Right lobe of liver (tissue), 6 donors: ENCODE measurements around the gene PTGES3L. TPM values are rescaled to one million over a fixed set of nuclear protein-coding genes. Genes with fewer than 3 reads are reported as not detected.
"Not testable (repeated sequence)": the region's sequence is repeated elsewhere in the genome, so short reads cannot be mapped to it uniquely, and the experiment has no call there.

Source experiments
- ATAC-seq, 4 donors: fragments of 200-7000 bp; cut with Tn5 transposase; one replicate each; pipeline ENCODE4 v1.9.1; 2020; ENCODE audit warnings: mild to moderate bottlenecking in 4 of 4, moderate library complexity in 4 of 4
- DNase-seq, 3 donors: peaks; one replicate each; pipeline ENCODE4 v3.0.0-alpha.2; 2020
- H3K27ac ChIP-seq, 3 donors: fragments of 200-600 bp; one replicate each; pipeline ENCODE4 v1.8.0; 2022
- H3K27me3 ChIP-seq, 2 donors: fragments of 200-600 bp; one replicate each; pipeline ENCODE4 v1.8.0; 2022
- H3K36me3 ChIP-seq, 4 donors: fragments of 200-600 bp; sonication (generic) in 1 of 4; one replicate each; pipeline versions ENCODE4 v1.5.1 to v1.8.0; 2017 to 2022; ENCODE audit warnings: control low read depth in 1 of 4
- H3K4me1 ChIP-seq, 4 donors: fragments of 200-600 bp; sonication (generic) in 1 of 4; one replicate each; pipeline versions ENCODE4 v1.5.1 to v1.8.0; 2017 to 2022; ENCODE audit warnings: control low read depth in 1 of 4
- H3K4me3 ChIP-seq, 3 donors: fragments of 200-600 bp; one replicate each; pipeline ENCODE4 v1.8.0; 2022
- H3K9me3 ChIP-seq, 4 donors: fragments of 200-600 bp; sonication (generic) in 1 of 4; one replicate each; pipeline versions ENCODE4 v1.5.1 to v1.8.0; 2017 to 2022; ENCODE audit warnings: control low read depth in 1 of 4
- POLR2A ChIP-seq: fragments of 450-650 bp; IDR thresholded peaks from one replicate; pipeline ENCODE4 v1.6.1; 2017; ENCODE audit warnings: antibody characterized with exemption, mild to moderate bottlenecking
- WGBS: methylation state at CpG from one replicate; pipeline ENCODE4 v1.1.6; 2018; ENCODE audit warnings: low coverage, low lambda C conversion rate; ENCODE audit not compliant: insufficient coverage; ENCODE audit errors: missing lambda C conversion rate; 5-methylcytosine and 5-hydroxymethylcytosine counted together
- intact Hi-C, 2 donors: fragments of 100-400 bp; cut with DNase I; formaldehyde crosslinking; loops; one replicate each; pipeline versions ENCODE4 v1.11.2 to v1.14.1; 2022
- total RNA-seq, 6 experiments: library from RNA; depleted of rRNA in 2 of 6; stranded (reverse); fragments of >200 nt in 2 of 6; fragmentation: NEBNext Ultra II Directional in 3 of 6; extraction: Animal tissue kit (Norgen Biotek cat#: 25700) in 3 of 6; gene quantifications; one replicate each; pipeline versions ENCODE4 v1.1.0 to v1.2.4, GENCODE V29; 2016 to 2023
- TF ChIP-seq, protein P1 (sequence below), 4 donors: fragments of 200-600 bp in 3 of 4; fragments of 450-650 bp in 1 of 4; IDR thresholded peaks; one replicate each; pipeline versions ENCODE4 v1.5.1 to v1.8.0; 2016 to 2022; ENCODE audit warnings: antibody characterized with exemption in 4 of 4, mild to moderate bottlenecking in 2 of 4
- donor health status: DM: no; HTN: yes; CAD: no.
- donor health status: DM: no; HTN: no; CAD: no.
- donor health status: DM: no; HTN: no; CAD: no.
- donor health status: DM: no; HTN: yes; CAD: no.
- donor health status: DM: no; HTN: yes; CAD: no.

Gene PTGES3L
- total RNA-seq, 6 experiments from 2014 or later = not detected

DNA sequence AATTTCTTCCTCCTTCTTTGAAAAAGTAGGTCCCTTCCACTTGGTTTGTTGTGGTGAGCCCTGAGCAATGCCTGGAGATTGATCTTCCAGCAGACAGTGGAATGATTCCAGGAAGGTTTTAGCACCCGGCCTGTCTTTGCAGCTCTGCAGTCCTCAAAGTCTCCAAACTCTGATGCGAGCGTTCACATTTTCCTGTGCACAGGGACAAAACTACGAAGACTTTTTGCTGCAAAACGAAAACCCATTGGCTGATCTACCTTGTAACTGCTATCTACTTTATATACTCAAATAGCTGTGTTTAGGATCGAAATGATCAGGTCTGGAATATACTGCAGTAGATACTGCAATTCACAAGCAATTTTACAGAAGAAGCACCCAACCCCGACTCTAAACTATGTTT is 57.6 kb downstream of the PTGES3L start:
- ATAC-seq (no peak), DNase-seq (no peak)
- H3K36me3 ChIP-seq = no peaks in the 10 kb centered on the region
- H3K27ac ChIP-seq = no peak overlapping the region
- TF ChIP-seq, protein P1, sequence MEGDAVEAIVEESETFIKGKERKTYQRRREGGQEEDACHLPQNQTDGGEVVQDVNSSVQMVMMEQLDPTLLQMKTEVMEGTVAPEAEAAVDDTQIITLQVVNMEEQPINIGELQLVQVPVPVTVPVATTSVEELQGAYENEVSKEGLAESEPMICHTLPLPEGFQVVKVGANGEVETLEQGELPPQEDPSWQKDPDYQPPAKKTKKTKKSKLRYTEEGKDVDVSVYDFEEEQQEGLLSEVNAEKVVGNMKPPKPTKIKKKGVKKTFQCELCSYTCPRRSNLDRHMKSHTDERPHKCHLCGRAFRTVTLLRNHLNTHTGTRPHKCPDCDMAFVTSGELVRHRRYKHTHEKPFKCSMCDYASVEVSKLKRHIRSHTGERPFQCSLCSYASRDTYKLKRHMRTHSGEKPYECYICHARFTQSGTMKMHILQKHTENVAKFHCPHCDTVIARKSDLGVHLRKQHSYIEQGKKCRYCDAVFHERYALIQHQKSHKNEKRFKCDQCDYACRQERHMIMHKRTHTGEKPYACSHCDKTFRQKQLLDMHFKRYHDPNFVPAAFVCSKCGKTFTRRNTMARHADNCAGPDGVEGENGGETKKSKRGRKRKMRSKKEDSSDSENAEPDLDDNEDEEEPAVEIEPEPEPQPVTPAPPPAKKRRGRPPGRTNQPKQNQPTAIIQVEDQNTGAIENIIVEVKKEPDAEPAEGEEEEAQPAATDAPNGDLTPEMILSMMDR (IDR thresholded peaks at IDR 0.05) = no peak
- TF ChIP-seq POLR2A = no peak
- H3K4me1 ChIP-seq = peaks cover 0 to 34% (median 11%) of the 10 kb centered on the region in 4 donors
- intact Hi-C loops = no loop called here
- H3K27me3 ChIP-seq = no peaks in the 10 kb centered on the region
- 49% methylated on average over 6 of the region's 7 CpGs for WGBS
- H3K9me3 ChIP-seq = no peaks in the 10 kb centered on the region
- no peak overlapping the region for H3K4me3 ChIP-seq

DNA sequence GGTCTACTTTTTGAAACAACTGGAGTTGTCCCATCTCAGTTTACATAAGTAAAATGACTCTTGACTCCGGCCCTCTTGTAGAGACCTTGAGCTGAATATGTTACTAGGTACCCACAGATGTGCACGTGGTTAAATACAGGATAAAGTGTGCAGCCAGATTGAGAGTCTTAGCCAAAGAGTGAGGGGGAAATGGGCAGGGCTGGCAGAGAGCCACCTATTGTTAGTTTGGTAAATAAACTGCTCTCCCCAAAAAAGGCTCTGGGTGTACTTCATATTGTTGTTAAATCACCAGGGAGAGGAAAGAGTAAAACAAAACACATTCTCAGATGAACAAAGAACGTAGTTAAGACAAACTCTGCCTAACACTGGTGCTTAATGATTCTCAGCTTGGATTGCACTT is 59.0 kb downstream of the PTGES3L start:
- H3K9me3 ChIP-seq = no peaks in the 10 kb centered on the region
- H3K4me3 ChIP-seq = no peak overlapping the region
- intact Hi-C loops = no loop called here
- no peak overlapping the region for H3K27ac ChIP-seq
- 43% methylated on average over 3 of the region's 3 CpGs for WGBS
- ATAC-seq (peak in 1 of 4 donors; percentile 3), DNase-seq (no peak)
- H3K4me1 ChIP-seq = peaks cover 0 to 37% (median 12%) of the 10 kb centered on the region in 4 donors
- no peaks in the 10 kb centered on the region for H3K36me3 ChIP-seq
- TF ChIP-seq, protein P1 (IDR thresholded peaks at IDR 0.05) = no peak
- TF ChIP-seq POLR2A = no peak
- H3K27me3 ChIP-seq = no peaks in the 10 kb centered on the region

DNA sequence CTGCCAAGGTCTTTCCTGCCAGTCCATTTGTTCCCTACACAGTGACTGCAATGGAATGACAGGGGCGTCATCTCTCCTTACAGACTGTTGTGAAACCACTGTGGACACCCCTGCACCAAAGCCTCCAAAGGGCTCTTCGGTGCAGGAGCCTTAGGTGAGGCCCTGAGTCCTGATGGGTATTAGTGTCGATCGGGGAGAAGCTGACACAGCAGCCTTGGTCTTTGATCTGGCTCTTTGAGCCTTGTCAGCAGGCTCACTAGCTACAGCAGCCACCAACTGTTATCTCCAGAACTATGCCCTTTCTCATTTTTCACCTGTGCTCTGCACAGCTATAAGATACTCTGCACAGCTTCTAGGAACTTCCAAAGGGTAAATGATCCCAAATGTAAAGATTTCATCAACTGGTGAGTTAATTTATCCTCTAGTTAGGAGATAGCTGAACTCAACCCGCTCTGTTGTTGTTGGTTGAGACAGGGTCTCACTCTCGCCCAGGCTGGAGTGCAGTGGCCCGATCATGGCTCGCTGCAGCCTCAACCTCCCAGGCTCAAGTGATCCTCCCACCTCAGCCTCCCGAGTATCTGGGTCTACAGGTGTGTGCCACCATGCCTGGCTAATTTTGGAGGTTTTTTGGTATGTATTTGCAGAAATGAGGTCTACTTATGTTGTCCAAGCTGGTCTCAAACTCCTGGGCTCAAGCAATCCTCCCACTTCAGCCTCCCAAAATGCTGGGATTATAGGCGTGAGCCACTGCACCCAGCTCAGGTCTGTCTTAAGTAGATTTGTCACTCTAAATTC is 59.6 kb downstream of the PTGES3L start:
- WGBS = 43% methylated on average over 4 of the region's 10 CpGs
- H3K4me3 ChIP-seq = no peak overlapping the region
- no peaks in the 10 kb centered on the region for H3K27me3 ChIP-seq
- no peaks in the 10 kb centered on the region for H3K9me3 ChIP-seq
- DNase-seq (no peak), ATAC-seq (peak; percentile 13 to 76 (median 58))
- intact Hi-C loops = no loop called here
- no peaks in the 10 kb centered on the region for H3K36me3 ChIP-seq
- peak overlapping the region in 1 of 3 donors; percentile 56 for H3K27ac ChIP-seq
- peaks cover 0 to 37% (median 12%) of the 10 kb centered on the region in 4 donors for H3K4me1 ChIP-seq
- TF ChIP-seq, protein P1 (IDR thresholded peaks at IDR 0.05) = no peak
- no peak for TF ChIP-seq POLR2A

DNA sequence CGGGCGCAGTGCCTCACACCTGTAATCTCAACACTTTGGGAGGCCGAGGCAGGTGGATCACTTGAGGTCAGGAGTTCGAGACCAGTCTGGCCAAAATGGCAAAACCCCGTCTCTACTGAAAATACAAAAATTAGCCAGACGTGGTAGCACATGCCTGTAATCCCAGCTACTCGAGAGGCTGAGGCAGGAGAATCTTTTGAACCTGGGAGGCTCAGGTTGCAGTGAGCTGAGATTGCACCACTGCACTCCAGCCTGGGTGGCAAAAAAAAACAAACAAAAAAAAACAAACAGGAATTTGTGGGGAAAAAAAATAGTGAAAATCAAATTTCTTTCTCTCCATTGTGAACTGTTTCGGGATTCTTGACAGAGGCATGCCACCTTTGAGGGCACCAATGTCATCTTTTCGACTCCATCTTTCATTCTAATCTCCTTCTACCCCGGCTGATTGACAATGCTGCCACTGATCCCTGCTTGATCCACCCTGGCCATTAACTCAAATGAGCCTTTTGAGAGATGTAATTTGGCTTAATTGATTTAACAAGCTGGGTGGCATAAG is 60.3 kb downstream of the PTGES3L start:
- Histone ChIP-seq H3K4me1 (peaks cover 0 to 37% (median 12%) of the 10 kb centered on the region in 4 donors), H3K27ac (peak overlapping the region in 1 of 3 donors; percentile 56)
- 59% methylated on average over 10 of the region's 10 CpGs for WGBS
- intact Hi-C loops = loop anchor here in 1 of 2 donors (5.0 kb wide), 1 partner anchor 72 kb away; no protein-coding TSS in a partner anchor
- not testable (repeated sequence) for H3K9me3 ChIP-seq, ATAC-seq, DNase-seq, H3K36me3 ChIP-seq, H3K4me3 ChIP-seq, H3K27me3 ChIP-seq
